Heart left ventricle (tissue), 13 donors: ENCODE results near the gene PSMC5.

Source experiments
- POLR2A ChIP-seq, 2 donors: fragments of 450-650 bp; IDR thresholded peaks; one replicate each; pipeline ENCODE4 v1.6.1; 2017; ENCODE audit warnings: antibody characterized with exemption in 2 of 2, mild to moderate bottlenecking in 2 of 2, moderate library complexity in 2 of 2
- TF ChIP-seq, protein P1 (sequence below), 12 donors: fragments of 200-600 bp; sonication (generic) in 4 of 12; IDR thresholded peaks; one replicate each; pipeline versions ENCODE4 v1.5.0 to v1.8.0; 2018 to 2022; ENCODE audit warnings: antibody characterized with exemption in 12 of 12, mild to moderate bottlenecking in 5 of 12
- donor health status: ischemic (EF 13 %, LVEDD 7.1; RV severe dilation, severe dysfunction).
- donor health status: DM: no; HTN: yes; CAD: no.
- donor health status: DM: no; HTN: no; CAD: no.
- donor health status: ischemic (EF 25% LVEDD 6.9; RV normal size, moderate dysfunction).
- donor health status: ischemic (EF 25% LVEDD 5.7; RV mildly dilated, moderate dysfunction).
- donor health status: ischemic (EF 35%, LVEDD 5.7; RV mildly dilated, moderate dysfunction).
- donor health status: nonischemic (EF 11% LVEDD 7.7; RV severe dilation, severe dysfunction).
- donor health status: DM: yes; HTN: yes; CAD: no.
- donor health status: PGD.
- donor health status: ischemic (EF 29% LVEDD 5.4; RV normal size, mild dysfunction).
- donor health status: nonischemic (EF 23%, LVEDD 6.1; RV moderate dilation, normal function).

DNA sequence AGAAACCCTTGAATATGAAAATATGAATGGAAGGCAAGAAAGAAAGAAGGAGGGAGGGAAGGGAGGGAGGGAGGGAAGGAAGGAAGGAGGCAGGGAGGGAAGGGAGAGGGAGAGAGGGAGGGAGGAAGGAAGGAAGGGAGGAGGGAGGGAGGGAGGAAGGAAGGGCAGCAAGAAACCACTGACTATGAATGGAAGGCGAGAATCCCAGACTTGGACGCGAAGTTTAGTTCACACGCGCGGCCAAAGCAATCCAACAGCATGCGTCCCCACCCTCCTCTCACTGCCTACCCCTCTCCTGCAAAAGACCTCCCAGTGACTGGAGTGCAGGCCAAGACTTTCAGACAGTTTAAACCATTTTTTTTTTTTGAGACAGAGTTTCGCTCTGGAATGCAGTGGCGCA is 23.2 kb downstream of the PSMC5 start:
- TF ChIP-seq, protein P1, sequence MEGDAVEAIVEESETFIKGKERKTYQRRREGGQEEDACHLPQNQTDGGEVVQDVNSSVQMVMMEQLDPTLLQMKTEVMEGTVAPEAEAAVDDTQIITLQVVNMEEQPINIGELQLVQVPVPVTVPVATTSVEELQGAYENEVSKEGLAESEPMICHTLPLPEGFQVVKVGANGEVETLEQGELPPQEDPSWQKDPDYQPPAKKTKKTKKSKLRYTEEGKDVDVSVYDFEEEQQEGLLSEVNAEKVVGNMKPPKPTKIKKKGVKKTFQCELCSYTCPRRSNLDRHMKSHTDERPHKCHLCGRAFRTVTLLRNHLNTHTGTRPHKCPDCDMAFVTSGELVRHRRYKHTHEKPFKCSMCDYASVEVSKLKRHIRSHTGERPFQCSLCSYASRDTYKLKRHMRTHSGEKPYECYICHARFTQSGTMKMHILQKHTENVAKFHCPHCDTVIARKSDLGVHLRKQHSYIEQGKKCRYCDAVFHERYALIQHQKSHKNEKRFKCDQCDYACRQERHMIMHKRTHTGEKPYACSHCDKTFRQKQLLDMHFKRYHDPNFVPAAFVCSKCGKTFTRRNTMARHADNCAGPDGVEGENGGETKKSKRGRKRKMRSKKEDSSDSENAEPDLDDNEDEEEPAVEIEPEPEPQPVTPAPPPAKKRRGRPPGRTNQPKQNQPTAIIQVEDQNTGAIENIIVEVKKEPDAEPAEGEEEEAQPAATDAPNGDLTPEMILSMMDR (IDR thresholded peaks at IDR 0.05), result no peak
- no peak for TF ChIP-seq POLR2A (IDR thresholded peaks at IDR 0.05)
